ENCODE data around the gene ADO.

Gene ADO

GRCh38 chr10:62817766-62818425 lies 13.4 kb downstream of the ADO start:
- DNase-seq (ENCODE audit: low spot score) = peak; percentile 63

- peak; percentile 24 for DNase-seq (ENCODE audit: low spot score)
These were observed 14.0 kb downstream of the ADO start for GRCh38 chr10:62818426-62819011.

- no peak for DNase-seq (ENCODE audit: low spot score)
These were observed 14.8 kb downstream of the ADO start for GRCh38 chr10:62819141-62819920.

GRCh38 chr10:62820586-62820985 lies 16.1 kb downstream of the ADO start:
- DNase-seq (ENCODE audit: low spot score) = no peak

- DNase-seq (ENCODE audit: low spot score) = no peak
These were observed 21.8 kb downstream of the ADO start for GRCh38 chr10:62826273-62826672.

- DNase-seq (ENCODE audit: low spot score) = no peak
These were observed 25.1 kb downstream of the ADO start for GRCh38 chr10:62829622-62830021.

- no peak for DNase-seq (ENCODE audit: low spot score)
These were observed 26.2 kb downstream of the ADO start for GRCh38 chr10:62830679-62831078.

- DNase-seq (ENCODE audit: low spot score) = no peak
These were observed 26.8 kb downstream of the ADO start for GRCh38 chr10:62831346-62831745.

- no peak for DNase-seq (ENCODE audit: low spot score)
These were observed 35.1 kb downstream of the ADO start for GRCh38 chr10:62839590-62839989.

- DNase-seq (ENCODE audit: low spot score) = no peak
These were observed 38.5 kb downstream of the ADO start for GRCh38 chr10:62842983-62843382.

GRCh38 chr10:62843600-62843999 lies 39.1 kb downstream of the ADO start:
- DNase-seq (ENCODE audit: low spot score) = no peak

GRCh38 chr10:62844280-62845011 lies 39.9 kb downstream of the ADO start:
- no peak for DNase-seq (ENCODE audit: low spot score)

- no peak for DNase-seq (ENCODE audit: low spot score)
These were observed 42.9 kb downstream of the ADO start for GRCh38 chr10:62847433-62847832.

GRCh38 chr10:62850646-62851045 lies 46.1 kb downstream of the ADO start:
- DNase-seq (ENCODE audit: low spot score) = no peak

- DNase-seq (ENCODE audit: low spot score) = no peak
These were observed 46.9 kb downstream of the ADO start for GRCh38 chr10:62851442-62851841.

GRCh38 chr10:62852961-62853702 lies 48.6 kb downstream of the ADO start:
- DNase-seq (ENCODE audit: low spot score) = no peak

GRCh38 chr10:62853710-62854109 lies 49.2 kb downstream of the ADO start:
- DNase-seq (ENCODE audit: low spot score) = no peak

- DNase-seq (ENCODE audit: low spot score) = peak; percentile 24
These were observed 51.5 kb downstream of the ADO start for GRCh38 chr10:62856021-62856420.

Measured in CD4-positive, alpha-beta T cell treated with Interleukin-15 for 4 hours (primary cell).